Liver (tissue), 9 donors: ENCODE results near the gene SNX18. TPM values are rescaled to one million over a fixed set of nuclear protein-coding genes. Genes with fewer than 3 reads are reported as not detected.
A peak's percentile ranks its signal among the peaks of the same experiment; 100 is the strongest.

ENCODE experiments used
- DNase-seq: peaks from one replicate; pipeline ENCODE4 v3.0.0-alpha.2; 2017; ENCODE audit warnings: low spot score
- H3K27ac ChIP-seq, 2 donors: one replicate each; pipeline ENCODE4 v1.7.0; 2013; ENCODE audit warnings: inconsistent platforms in 2 of 2, low read length in 2 of 2, control low read depth in 1 of 2, low read depth in 1 of 2, mild to moderate bottlenecking in 1 of 2
- H3K27me3 ChIP-seq, 4 donors: one replicate each; pipeline versions ENCODE4 v1.6.1 to v1.7.0; 2013; ENCODE audit warnings: low read length in 3 of 4, inconsistent platforms in 1 of 4, mild to moderate bottlenecking in 1 of 4, moderate library complexity in 1 of 4; ENCODE audit not compliant: control insufficient read depth in 4 of 4, insufficient read depth in 4 of 4
- H3K36me3 ChIP-seq, 4 donors: one replicate each; pipeline versions ENCODE4 v1.6.1 to v1.7.0; 2013; ENCODE audit warnings: low read length in 3 of 4, mild to moderate bottlenecking in 3 of 4, low read depth in 1 of 4, moderate library complexity in 1 of 4; ENCODE audit not compliant: control insufficient read depth in 4 of 4, insufficient read depth in 3 of 4
- H3K4me1 ChIP-seq, 4 donors: one replicate each; pipeline versions ENCODE4 v1.6.1 to v1.7.0; 2013; ENCODE audit warnings: low read length in 3 of 4, mild to moderate bottlenecking in 3 of 4, moderate library complexity in 1 of 4; ENCODE audit not compliant: control insufficient read depth in 4 of 4, insufficient read depth in 4 of 4
- H3K4me3 ChIP-seq, 3 donors: one replicate each; pipeline versions ENCODE4 v1.6.1 to v1.7.0; 2013; ENCODE audit warnings: low read length in 3 of 3, control low read depth in 1 of 3, low read depth in 1 of 3, mild to moderate bottlenecking in 1 of 3
- H3K9ac ChIP-seq, 2 donors: one replicate each; pipeline ENCODE4 v1.7.0; 2013; ENCODE audit warnings: low read length in 2 of 2, mild to moderate bottlenecking in 2 of 2, moderate library complexity in 2 of 2, control low read depth in 1 of 2, low read depth in 1 of 2
- H3K9me3 ChIP-seq, 4 donors: one replicate each; pipeline versions ENCODE4 v1.6.1 to v1.7.0; 2013; ENCODE audit warnings: low read length in 3 of 4; ENCODE audit not compliant: control insufficient read depth in 4 of 4
- ATF3 ChIP-seq: IDR thresholded peaks from 2 replicates; pipeline ENCODE4 v1.6.1; 2016; ENCODE audit warnings: antibody characterized with exemption
- CTCF ChIP-seq: fragments of 150-350 bp; IDR thresholded peaks from 2 replicates; pipeline ENCODE4 v1.5.1; 2017; ENCODE audit warnings: improper control_type of control experiment, low read depth, low read length; ENCODE audit not compliant: missing input control
- EGR1 ChIP-seq, 2 donors: IDR thresholded peaks; 2 replicates each; pipeline ENCODE4 v1.6.1; 2016 to 2018; ENCODE audit warnings: antibody characterized with exemption in 2 of 2, low read depth in 2 of 2
- FOXA1 ChIP-seq: IDR thresholded peaks from 2 replicates; pipeline ENCODE4 v1.6.1; 2016; ENCODE audit warnings: antibody characterized with exemption
- FOXA2 ChIP-seq: IDR thresholded peaks from 2 replicates; pipeline ENCODE4 v1.6.1; 2016; ENCODE audit warnings: antibody characterized with exemption
- GABPA ChIP-seq, 2 donors: IDR thresholded peaks in 1 of 2; conservative IDR thresholded peaks in 1 of 2; 2 replicates each; pipeline ENCODE4 v1.6.1; 2016; ENCODE audit warnings: antibody characterized with exemption in 2 of 2, mild to moderate bottlenecking in 1 of 2, moderate library complexity in 1 of 2
- HNF4A ChIP-seq, 2 donors: conservative IDR thresholded peaks; 2 replicates each; pipeline ENCODE4 v1.6.1; 2016; ENCODE audit warnings: antibody characterized with exemption in 2 of 2, mild to moderate bottlenecking in 2 of 2
- HNF4G ChIP-seq: IDR thresholded peaks from 2 replicates; pipeline ENCODE4 v1.6.1; 2016; ENCODE audit warnings: antibody characterized with exemption
- JUND ChIP-seq, 2 donors: IDR thresholded peaks; 2 replicates each; pipeline ENCODE4 v1.6.1; 2016; ENCODE audit warnings: antibody characterized with exemption in 2 of 2
- MAX ChIP-seq: IDR thresholded peaks from 2 replicates; pipeline ENCODE4 v1.6.1; 2016; ENCODE audit warnings: antibody characterized with exemption
- NR2F2 ChIP-seq: IDR thresholded peaks from 2 replicates; pipeline ENCODE4 v1.6.1; 2016; ENCODE audit warnings: antibody characterized with exemption
- RAD21 ChIP-seq, 2 donors: IDR thresholded peaks; 2 replicates each; pipeline ENCODE4 v1.6.1; 2016; ENCODE audit warnings: antibody characterized with exemption in 2 of 2, mild to moderate bottlenecking in 2 of 2
- REST ChIP-seq: IDR thresholded peaks from 2 replicates; pipeline ENCODE4 v1.6.1; 2016; ENCODE audit warnings: antibody characterized with exemption, mild to moderate bottlenecking
- RXRA ChIP-seq, 2 donors: IDR thresholded peaks; 2 replicates each; pipeline ENCODE4 v1.6.1; 2017 to 2018; ENCODE audit warnings: antibody characterized with exemption in 2 of 2, mild to moderate bottlenecking in 1 of 2
- SP1 ChIP-seq: IDR thresholded peaks from 2 replicates; pipeline ENCODE4 v1.6.1; 2018; ENCODE audit warnings: antibody characterized with exemption, mild to moderate bottlenecking
- TAF1 ChIP-seq: conservative IDR thresholded peaks from 2 replicates; pipeline ENCODE4 v1.6.1; 2016; ENCODE audit warnings: antibody characterized with exemption, mild to moderate bottlenecking
- YY1 ChIP-seq: IDR thresholded peaks from 2 replicates; pipeline ENCODE4 v1.6.1; 2016; ENCODE audit warnings: antibody characterized with exemption, mild to moderate bottlenecking
- ZBTB33 ChIP-seq: IDR thresholded peaks from 2 replicates; pipeline ENCODE4 v1.6.1; 2016; ENCODE audit warnings: antibody characterized with exemption
- WGBS: extraction: QIAGEN DNeasy Blood & Tissue Kit; methylation state at CpG from one replicate; pipeline ENCODE4 v1.1.7; 2013; 5-methylcytosine and 5-hydroxymethylcytosine counted together
- polyA plus RNA-seq, 2 donors: library from polyadenylated mRNA; stranded (reverse) in 1 of 2; unstranded in 1 of 2; fragments of 200-250 nt in 1 of 2; fragments of >200 nt in 1 of 2; fragmentation: Nextera tagmentation in 1 of 2; extraction: Ambion mirVana in 1 of 2; gene quantifications; one replicate each; pipeline versions ENCODE4 v1.2.1 to v1.2.3, GENCODE V29; 2013 to 2015
- total RNA-seq, 2 donors: library from RNA; depleted of rRNA; stranded (reverse); fragments of >200 nt; gene quantifications; one replicate each; pipeline ENCODE4 v1.2.3, GENCODE V29; 2014
- donor health status: healthy.
- donor health status: healthy.
- donor health status: healthy.
- donor health status: healthy.
- donor health status: healthy.

The SNX18 gene
- total and polyA plus RNA-seq, 4 donors, result 4.9 to 32.5 (median 12.6) TPM

DNA sequence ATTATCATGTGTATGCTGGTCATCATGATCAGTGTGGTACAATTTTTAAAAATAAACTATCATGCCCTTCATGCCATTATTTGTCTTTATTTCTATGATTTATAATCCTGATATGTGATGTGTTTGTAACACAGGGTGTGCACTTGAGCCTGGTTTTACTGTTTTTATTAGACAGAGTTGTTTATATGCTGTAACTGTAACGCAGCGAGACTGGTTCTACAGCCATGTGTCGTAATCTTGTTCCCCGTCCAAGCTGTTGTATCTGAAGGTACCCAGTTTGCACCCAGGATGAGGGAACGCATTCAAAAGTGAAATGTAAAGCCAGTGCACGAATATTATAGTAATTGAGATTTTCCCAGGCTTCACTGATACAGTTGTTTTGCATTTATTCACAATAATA is 28.2 kb downstream of the SNX18 start:
- 83% methylated on average over 6 of the region's 6 CpGs for WGBS
- Histone ChIP-seq H3K9ac (no peak overlapping the region), H3K4me1 (peaks cover 9 to 43% (median 28%) of the 10 kb centered on the region in 4 donors), H3K27me3 (no peaks in the 10 kb centered on the region), H3K36me3 (no peaks in the 10 kb centered on the region), H3K9me3 (no peaks in the 10 kb centered on the region), H3K4me3 (no peak overlapping the region), H3K27ac (no peak overlapping the region)
- TF ChIP-seq SP1 (no peak), TAF1 (no peak), HNF4G (no peak), ATF3 (no peak), GABPA (IDR thresholded peaks at IDR 0.05 in 1 of 2, conservative IDR thresholded peaks at IDR 0.05 in 1 of 2) (no peak), ZBTB33 (no peak), HNF4A (conservative IDR thresholded peaks at IDR 0.05) (no peak), NR2F2 (no peak), REST (no peak), YY1 (no peak), RXRA (IDR thresholded peaks at IDR 0.05) (no peak), EGR1 (IDR thresholded peaks at IDR 0.05; ENCODE audit: low read depth in 2 of 2) (no peak), JUND (IDR thresholded peaks at IDR 0.05) (no peak), RAD21 (IDR thresholded peaks at IDR 0.05) (no peak), CTCF (no peak)
- DNase-seq, result no peak

DNA sequence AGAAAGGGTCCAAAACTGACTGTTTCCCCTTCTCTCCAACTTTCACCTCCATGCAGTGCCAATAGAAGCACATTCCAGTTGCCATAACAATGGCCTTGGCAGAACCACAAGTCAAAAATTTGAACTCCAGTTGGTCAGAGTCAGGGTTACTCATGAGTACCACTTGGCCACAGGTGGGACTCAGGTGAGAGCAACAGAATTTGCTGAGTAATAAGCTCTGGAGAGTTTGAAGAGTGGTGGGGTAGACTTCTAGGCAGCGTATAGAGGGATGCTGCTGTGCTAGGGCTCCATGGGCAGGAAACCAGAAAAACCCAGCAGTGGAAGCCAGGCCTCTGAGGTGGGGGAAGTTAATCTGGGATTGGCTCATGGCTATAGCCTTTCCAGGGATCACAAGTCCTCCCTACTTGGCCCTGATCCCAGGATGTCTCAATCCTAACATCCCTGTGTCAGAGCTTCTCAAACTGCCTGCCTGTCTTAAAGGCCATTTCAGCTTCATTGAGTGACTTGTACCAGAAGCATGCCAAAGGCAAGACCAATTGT is 30.2 kb downstream of the SNX18 start:
- 26% methylated on average over 1 of the region's 1 CpG for WGBS
- Histone ChIP-seq H3K36me3 (no peaks in the 10 kb centered on the region), H3K4me3 (no peak overlapping the region), H3K27me3 (no peaks in the 10 kb centered on the region), H3K27ac (peak overlapping the region; percentile 29 to 69), H3K4me1 (peaks cover 4 to 30% (median 21%) of the 10 kb centered on the region in 4 donors), H3K9ac (no peak overlapping the region), H3K9me3 (no peaks in the 10 kb centered on the region)
- DNase-seq, result no peak
- TF ChIP-seq NR2F2, result no peak
- peak; percentile 28 for TF ChIP-seq REST
- TF ChIP-seq RAD21 (IDR thresholded peaks at IDR 0.05), result peak; percentile 32 to 55
- peak; percentile 78 to 80 for TF ChIP-seq HNF4A (conservative IDR thresholded peaks at IDR 0.05)
- TF ChIP-seq YY1, result peak; percentile 65
- TF ChIP-seq SP1, result peak; percentile 32
- no peak for TF ChIP-seq TAF1
- no peak for TF ChIP-seq EGR1 (IDR thresholded peaks at IDR 0.05; ENCODE audit: low read depth in 2 of 2)
- TF ChIP-seq MAX, result peak; percentile 42
- TF ChIP-seq FOXA1, result no peak
- TF ChIP-seq HNF4G, result peak; percentile 26
- peak in 1 of 2 donors; percentile 64 for TF ChIP-seq JUND (IDR thresholded peaks at IDR 0.05)
- peak; percentile 73 to 77 for TF ChIP-seq RXRA (IDR thresholded peaks at IDR 0.05)
- TF ChIP-seq ATF3, result no peak
- no peak for TF ChIP-seq GABPA (IDR thresholded peaks at IDR 0.05 in 1 of 2, conservative IDR thresholded peaks at IDR 0.05 in 1 of 2)
- no peak for TF ChIP-seq FOXA2
